Mesangial cell (primary cell): ENCODE results near the gene RBMY1F. TPM values are rescaled to one million over a fixed set of nuclear protein-coding genes. Genes with fewer than 3 reads are reported as not detected.

ENCODE experiments used
- total RNA-seq: library from RNA; depleted of rRNA; stranded (reverse); fragments of >200 nt; gene quantifications from 2 replicates; pipeline ENCODE4 v1.2.3, GENCODE V29; 2015

The RBMY1F gene
- not detected in 2 replicates for total RNA-seq

DNA sequence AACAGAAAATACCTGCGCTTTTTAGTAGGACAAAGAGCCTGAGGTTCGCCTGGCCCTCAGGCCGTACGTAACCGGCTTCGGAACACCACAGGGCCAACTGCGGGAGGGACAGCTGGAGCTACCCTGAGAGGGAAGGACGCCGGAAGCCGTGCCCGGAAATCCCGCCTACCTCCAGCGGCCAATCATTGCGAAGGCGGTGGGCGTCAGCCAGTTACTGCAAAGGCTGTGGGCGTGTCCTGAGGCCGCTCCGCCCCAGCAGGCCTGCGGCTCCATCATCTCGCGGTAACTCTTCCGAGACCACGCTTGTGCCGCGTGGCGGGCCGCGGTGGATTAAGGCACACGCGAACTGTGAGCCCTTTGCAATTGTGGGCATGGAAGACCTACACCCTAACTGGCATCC is at the start of gene RBMY1F:
TSS of gene RBMY1F (minus strand) at position 101 of the 400 bp plus-strand sequence. CDS start 1,954 bp downstream, outside the sequence.

Other genes with a start within 250 kb of the RBMY1F start
- gene RBMY1J, start 220.5 kb upstream of the RBMY1F start, total RNA-seq, result not detected in 2 replicates